ENCODE data around the gene SP140L. TPM values are rescaled to one million over a fixed set of nuclear protein-coding genes. Genes with fewer than 3 reads are reported as not detected.

The SP140L gene
- total and polyA plus RNA-seq, 2 donors (not counting 1 experiment from before 2014, with no cell fraction given): 94.6 to 154 TPM

GRCh38 chr2:230325316-230326243 is 1.4 kb upstream of the SP140L start:
- Histone ChIP-seq H3K4me3 (ENCODE audit: control extremely low read depth in 1 of 5, extremely low read depth in 1 of 5, insufficient read depth in 1 of 5, low read depth in 2 of 5, low read length in 4 of 5) (no peak overlapping the region), H3K9me3 (ENCODE audit: control extremely low read depth in 1 of 3, control insufficient read depth in 2 of 3, insufficient read depth in 1 of 3, low read length in 2 of 3) (peaks cover 0 to 14% (median 0%) of the 10 kb centered on the region in 3 donors), H4K20me1 (ENCODE audit: control insufficient read depth, insufficient read depth, low read length, poor library complexity, severe bottlenecking) (no peaks in the 10 kb centered on the region), H3K4me2 (replicated peaks; ENCODE audit: low read depth, low read length, poor library complexity, severe bottlenecking) (peak overlapping the region; percentile 26), H3K36me3 (replicated peaks in 1 of 2; ENCODE audit: control extremely low read depth in 1 of 2, control insufficient read depth in 1 of 2, extremely low read depth in 1 of 2, insufficient read depth in 2 of 2, low read length in 1 of 2) (peaks cover 0 to 19% of the 10 kb centered on the region in 2 experiments), H3K27me3 (replicated peaks in 1 of 4; ENCODE audit: control extremely low read depth in 1 of 4, control insufficient read depth in 3 of 4, insufficient read depth in 4 of 4, low read length in 3 of 4) (no peaks in the 10 kb centered on the region), H3K79me2 (ENCODE audit: control insufficient read depth, insufficient read depth, low read length) (peaks cover 68% of the 10 kb centered on the region), H3K4me1 (ENCODE audit: control insufficient read depth in 2 of 2, insufficient read depth in 2 of 2, low read length in 2 of 2) (peaks cover 56 to 78% of the 10 kb centered on the region in 2 donors), H2AFZ (ENCODE audit: insufficient read depth, low read depth, low read length, poor library complexity, severe bottlenecking) (no peak overlapping the region), H3K9ac (ENCODE audit: low read length) (no peak overlapping the region), H3K27ac (ENCODE audit: low read length in 2 of 2) (peak overlapping the region in 1 of 2 donors; percentile 95)
- peak overlapping the region; percentile 88 for H3K27ac Mint-ChIP-seq
- ChIA-PET CTCF (no interaction called here), POLR2A (interaction anchor here (0.8 to 1.2 kb wide), 2 partner anchors 9 to 89 kb away, joined by 3 read pairs; no protein-coding TSS in a partner anchor)
- peak overlapping the region; percentile 76 for H3K4me3 Mint-ChIP-seq
- DNase-seq (no peak), ATAC-seq (ENCODE audit: low read depth) (no peak)
- H3K27me3 Mint-ChIP-seq: no peaks in the 10 kb centered on the region
- no peaks in the 10 kb centered on the region for H3K9me3 Mint-ChIP-seq (ENCODE audit: insufficient read depth)
- intact Hi-C loops (cut with micrococcal nuclease): loop anchor here (2.0 to 5.0 kb wide), 4 partner anchors 23 to 387 kb away; partner anchors contain the start of gene CAB39
- TF ChIP-seq CTCF (IDR thresholded peaks at IDR 0.05) (no peak), EZH2 (IDR thresholded peaks at IDR 0.05; ENCODE audit: borderline replicate concordance, insufficient read depth, low read depth, low read length, poor library complexity, severe bottlenecking) (no peak)
- 100% methylated on average over 5 of the region's 9 CpGs for WGBS (ENCODE audit: insufficient coverage)
- peaks cover 72% of the 10 kb centered on the region for H3K4me1 Mint-ChIP-seq

All from B cell (primary cell).